Thymus (tissue), 11 donors: ENCODE data around the gene NMRAL1. TPM values are rescaled to one million over a fixed set of nuclear protein-coding genes. Genes with fewer than 3 reads are reported as not detected.
A peak's percentile ranks its signal among the peaks of the same experiment; 100 is the strongest.

Experiments
- DNase-seq, 9 donors: peaks; one replicate each; pipeline ENCODE4 v3.0.0-alpha.2; 2013; ENCODE audit warnings: low spot score in 9 of 9, low read depth in 6 of 9, missing footprints in 1 of 9
- H3K27ac ChIP-seq, 2 donors: one replicate each; pipeline ENCODE4 v1.5.1; 2013; ENCODE audit warnings: control low read depth in 1 of 2, low read depth in 1 of 2, low read length in 1 of 2, mild to moderate bottlenecking in 1 of 2, moderate library complexity in 1 of 2
- H3K27me3 ChIP-seq, 2 donors: one replicate each; pipeline ENCODE4 v1.5.1; 2013; ENCODE audit warnings: low read length in 1 of 2; ENCODE audit not compliant: control insufficient read depth in 2 of 2, insufficient read depth in 1 of 2
- H3K36me3 ChIP-seq, 2 donors: one replicate each; pipeline ENCODE4 v1.5.1; 2013; ENCODE audit warnings: low read length in 1 of 2, mild to moderate bottlenecking in 1 of 2, moderate library complexity in 1 of 2; ENCODE audit not compliant: control insufficient read depth in 2 of 2, insufficient read depth in 2 of 2
- H3K4me1 ChIP-seq, 2 donors: one replicate each; pipeline ENCODE4 v1.5.1; 2013; ENCODE audit warnings: low read length in 2 of 2; ENCODE audit not compliant: control insufficient read depth in 2 of 2, insufficient read depth in 2 of 2
- H3K4me3 ChIP-seq, 2 donors: one replicate each; pipeline ENCODE4 v1.5.1; 2013; ENCODE audit warnings: low read length in 2 of 2, control low read depth in 1 of 2, mild to moderate bottlenecking in 1 of 2
- H3K9me3 ChIP-seq, 2 donors: one replicate each; pipeline ENCODE4 v1.5.1; 2013; ENCODE audit warnings: low read length in 1 of 2, mild to moderate bottlenecking in 1 of 2; ENCODE audit not compliant: control insufficient read depth in 2 of 2, insufficient read depth in 1 of 2
- WGBS: extraction: QIAGEN DNeasy Blood & Tissue Kit; methylation state at CpG from one replicate; pipeline ENCODE4 v1.1.7; 2013; 5-methylcytosine and 5-hydroxymethylcytosine counted together
- polyA plus RNA-seq: library from polyadenylated mRNA; stranded (reverse); fragments of 200-250 nt; gene quantifications from one replicate; pipeline ENCODE4 v1.2.3, GENCODE V29; 2013
- total RNA-seq: library from RNA; stranded (reverse); fragments of 120-200 nt; gene quantifications from one replicate; pipeline ENCODE4 v1.2.4, GENCODE V29; 2013
- donor health status: healthy.

NMRAL1 gene
- total and polyA plus RNA-seq, 2 donors = 44.9 to 57.4 TPM

DNA sequence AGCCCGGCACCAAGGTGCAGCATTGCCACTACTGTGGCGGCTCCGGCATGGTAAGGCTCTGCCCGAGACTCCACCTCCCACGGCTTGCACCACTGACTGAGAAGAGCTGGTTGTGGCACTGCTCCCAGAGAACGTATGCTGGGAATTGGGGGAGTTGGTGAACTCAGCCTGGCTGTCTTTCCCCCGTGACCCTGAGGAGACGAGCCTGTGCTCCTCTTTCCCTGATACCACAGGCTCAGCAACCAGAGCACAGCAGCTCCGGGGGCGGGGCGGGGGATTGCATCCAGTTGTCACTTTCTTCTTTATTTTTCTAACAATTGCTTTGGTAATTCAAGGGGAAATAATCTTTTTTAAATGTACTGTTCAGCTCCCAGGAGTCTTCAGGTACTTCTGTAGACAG, 32.1 kb downstream of the NMRAL1 start:
- 98% methylated on average over 11 of the region's 11 CpGs for WGBS
- DNase-seq = no peak

DNA sequence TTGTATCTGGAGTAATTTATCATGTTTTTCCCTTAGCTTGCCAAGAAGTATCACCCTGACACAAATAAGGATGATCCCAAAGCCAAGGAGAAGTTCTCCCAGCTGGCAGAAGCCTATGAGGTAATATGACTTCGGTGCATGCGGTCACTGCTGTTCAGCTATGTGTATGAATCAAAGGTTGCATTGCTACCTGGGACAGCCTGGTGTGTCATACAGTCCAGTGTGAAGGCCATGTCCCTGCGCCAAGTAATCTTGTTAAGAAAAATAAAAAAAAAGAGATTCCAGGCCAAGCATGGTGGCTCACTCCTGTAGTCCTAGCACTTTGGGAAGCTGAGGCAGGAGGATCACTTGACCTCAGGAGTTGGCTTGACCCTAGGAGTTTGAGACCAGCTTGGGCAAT, 37.1 kb downstream of the NMRAL1 start:
- 97% methylated on average over 3 of the region's 3 CpGs for WGBS
- no peak for DNase-seq
- Histone ChIP-seq H3K9me3 (no peaks in the 10 kb centered on the region), H3K36me3 (peaks cover 48 to 66% of the 10 kb centered on the region in 2 donors), H3K4me3 (no peak overlapping the region), H3K27me3 (no peaks in the 10 kb centered on the region), H3K27ac (no peak overlapping the region), H3K4me1 (no peaks in the 10 kb centered on the region)

More for the DNA sequence above, 32.1 kb downstream of the NMRAL1 start:
- H3K27me3 ChIP-seq = no peaks in the 10 kb centered on the region
- no peak overlapping the region for H3K4me3 ChIP-seq
- no peaks in the 10 kb centered on the region for H3K9me3 ChIP-seq
- H3K4me1 ChIP-seq = no peaks in the 10 kb centered on the region
- no peak overlapping the region for H3K27ac ChIP-seq
- H3K36me3 ChIP-seq = peaks cover 72 to 84% of the 10 kb centered on the region in 2 donors

DNA sequence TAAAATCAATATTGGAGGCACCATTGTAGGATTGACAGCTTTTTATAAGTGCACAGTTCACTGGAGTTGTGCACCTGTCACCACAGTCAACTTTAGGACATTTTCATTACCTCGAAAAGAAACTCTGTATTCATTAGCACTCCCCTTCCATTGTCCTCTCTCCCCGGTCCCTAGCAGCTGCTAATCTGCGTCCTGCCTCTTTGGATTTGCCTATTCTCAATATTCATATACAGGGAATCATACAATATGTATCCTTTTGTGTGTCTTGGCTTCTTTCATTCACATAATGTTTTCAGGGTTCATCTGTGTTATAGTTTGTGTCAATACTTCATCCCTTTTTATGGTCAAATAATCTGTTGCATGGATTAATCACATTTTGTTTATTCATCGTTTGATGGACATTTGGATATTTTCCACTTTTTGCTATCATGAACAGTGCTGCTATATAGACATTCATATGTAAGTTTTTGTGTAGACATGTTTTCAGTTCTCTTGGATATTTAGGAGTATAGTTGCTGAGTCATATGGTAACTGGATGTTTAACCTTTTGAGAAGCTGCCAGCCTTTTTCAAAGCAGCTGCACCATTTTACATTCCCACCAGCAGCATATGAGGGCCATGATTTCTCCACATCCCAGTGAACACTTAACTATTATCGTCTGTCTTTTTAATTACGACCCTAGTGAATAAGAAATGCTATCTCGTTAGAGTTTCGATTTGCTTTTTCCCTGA, 38.9 kb downstream of the NMRAL1 start:
- peaks cover 42 to 54% of the 10 kb centered on the region in 2 donors for H3K36me3 ChIP-seq
- no peak overlapping the region for H3K4me3 ChIP-seq
- 86% methylated on average over 8 of the region's 8 CpGs for WGBS
- no peak overlapping the region for H3K27ac ChIP-seq
- no peaks in the 10 kb centered on the region for H3K9me3 ChIP-seq
- no peaks in the 10 kb centered on the region for H3K27me3 ChIP-seq
- no peak for DNase-seq
- H3K4me1 ChIP-seq = no peaks in the 10 kb centered on the region

DNA sequence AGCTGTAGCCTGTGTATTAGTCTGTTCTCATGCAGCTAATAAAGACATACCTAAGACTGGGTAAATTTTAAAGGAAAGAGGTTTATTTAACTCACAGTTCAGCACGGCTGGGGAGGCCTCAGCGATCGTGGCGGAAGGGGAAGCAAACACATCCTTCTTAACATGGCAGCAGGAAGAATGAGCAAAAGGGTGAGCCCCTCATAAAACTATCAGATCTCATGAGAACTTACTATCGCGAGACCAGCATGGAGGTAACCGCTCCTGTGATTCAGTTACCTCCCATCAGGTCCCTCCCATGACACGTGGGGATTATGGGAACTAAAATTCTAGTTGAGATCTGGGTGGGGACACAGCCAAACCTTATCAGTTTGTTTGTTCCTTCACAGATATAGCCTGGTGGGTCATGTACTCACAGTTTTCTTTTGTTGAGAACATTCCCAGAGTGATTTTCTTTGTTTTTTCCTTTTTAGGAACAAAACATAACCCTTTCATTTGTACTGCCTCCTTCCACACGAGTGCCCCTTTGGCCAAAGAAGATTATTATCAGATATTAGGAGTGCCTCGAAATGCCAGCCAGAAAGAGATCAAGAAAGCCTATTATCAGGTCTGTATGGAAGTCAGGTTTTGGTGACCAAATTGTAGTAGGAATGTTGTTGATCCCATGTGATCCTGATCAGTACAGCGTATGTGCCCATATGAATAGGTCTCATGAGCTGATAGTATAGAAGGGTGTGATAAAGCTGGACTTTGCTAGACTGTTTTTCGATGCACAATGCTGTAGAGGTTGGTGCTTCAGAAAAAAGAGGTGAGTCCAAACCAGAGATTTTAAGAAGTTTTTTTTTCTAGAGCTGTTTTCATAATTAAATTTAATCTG, 40.3 kb downstream of the NMRAL1 start:
- Histone ChIP-seq H3K27ac (no peak overlapping the region), H3K4me3 (no peak overlapping the region), H3K27me3 (no peaks in the 10 kb centered on the region), H3K4me1 (no peaks in the 10 kb centered on the region), H3K9me3 (no peaks in the 10 kb centered on the region), H3K36me3 (peaks cover 38 to 45% of the 10 kb centered on the region in 2 donors)
- whole genome bisulfite sequencing = 93% methylated on average over 12 of the region's 12 CpGs
- DNase-seq = no peak

DNA sequence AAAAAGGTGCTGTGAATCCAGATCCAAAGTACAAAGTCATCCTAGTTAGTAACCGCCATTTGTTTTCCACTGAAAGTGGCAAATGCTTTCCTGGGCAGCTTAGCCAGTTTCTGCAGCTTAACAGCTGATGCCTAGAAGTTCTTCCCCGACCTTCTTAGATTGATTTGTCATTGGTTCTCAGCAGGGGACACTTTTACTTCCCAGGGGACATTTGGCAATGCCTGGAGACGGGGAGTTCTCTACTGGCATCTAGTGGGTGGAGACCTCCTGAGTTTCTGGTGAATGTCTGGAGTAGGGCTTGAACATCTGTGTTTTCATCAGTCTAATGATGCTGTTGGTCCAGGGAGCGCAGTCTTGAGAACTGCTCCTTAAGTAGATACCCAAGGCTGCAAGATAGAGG, 41.2 kb downstream of the NMRAL1 start:
- WGBS = 97% methylated on average over 4 of the region's 4 CpGs
- DNase-seq = no peak
- Histone ChIP-seq H3K9me3 (no peaks in the 10 kb centered on the region), H3K4me1 (no peaks in the 10 kb centered on the region), H3K27me3 (no peaks in the 10 kb centered on the region), H3K27ac (no peak overlapping the region), H3K36me3 (peaks cover 42 to 44% of the 10 kb centered on the region in 2 donors), H3K4me3 (no peak overlapping the region)

DNA sequence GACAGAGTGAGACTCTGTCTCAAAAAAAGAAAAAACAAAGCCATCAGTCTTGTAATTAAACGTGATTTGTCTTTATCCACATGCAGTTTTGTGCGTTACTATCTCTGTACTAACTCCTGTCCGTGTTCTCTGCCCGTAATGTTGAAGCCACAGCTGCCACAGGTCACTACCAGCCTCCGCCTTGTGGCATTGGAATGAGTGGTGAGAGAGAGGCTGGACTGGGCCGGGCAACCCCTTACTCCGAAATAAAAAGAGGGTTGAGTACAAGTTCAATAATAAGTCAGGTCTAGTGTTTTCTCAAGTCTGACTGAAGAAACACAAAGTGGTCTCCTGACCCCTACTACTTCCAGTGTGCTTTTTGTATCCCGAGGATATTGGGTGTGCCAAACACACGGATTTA, 43.4 kb downstream of the NMRAL1 start:
- no peaks in the 10 kb centered on the region for H3K9me3 ChIP-seq
- DNase-seq = no peak
- WGBS = 98% methylated on average over 9 of the region's 9 CpGs
- H3K27ac ChIP-seq = no peak overlapping the region
- peaks cover 4 to 9% of the 10 kb centered on the region in 2 donors for H3K4me1 ChIP-seq
- no peak overlapping the region for H3K4me3 ChIP-seq
- peaks cover 28 to 33% of the 10 kb centered on the region in 2 donors for H3K36me3 ChIP-seq
- H3K27me3 ChIP-seq = no peaks in the 10 kb centered on the region

DNA sequence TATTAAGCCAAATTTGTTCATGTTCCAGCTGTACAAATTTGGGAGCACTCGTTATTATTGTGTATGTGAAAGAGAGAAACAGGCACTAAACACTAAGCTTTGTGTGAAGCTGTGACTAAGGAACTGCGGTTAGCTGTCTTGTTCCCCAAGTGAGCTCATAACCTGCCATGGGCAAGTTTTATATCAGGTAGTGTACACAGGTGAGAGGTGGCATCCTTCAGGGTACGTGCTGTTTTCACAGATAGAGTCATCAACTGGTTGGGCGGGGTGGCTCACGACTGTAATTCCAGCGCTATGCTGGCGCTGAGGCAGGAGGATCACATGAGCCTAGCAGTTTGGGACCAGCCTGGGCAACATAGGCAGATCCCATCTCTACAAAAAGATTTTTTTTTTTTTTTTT, 45.9 kb downstream of the NMRAL1 start:
- H3K27ac ChIP-seq = no peak overlapping the region
- H3K4me3 ChIP-seq = no peak overlapping the region
- peaks cover 14 to 16% of the 10 kb centered on the region in 2 donors for H3K36me3 ChIP-seq
- H3K4me1 ChIP-seq = peaks cover 8 to 12% of the 10 kb centered on the region in 2 donors
- no peaks in the 10 kb centered on the region for H3K9me3 ChIP-seq
- no peak for DNase-seq
- WGBS = 97% methylated on average over 7 of the region's 7 CpGs
- no peaks in the 10 kb centered on the region for H3K27me3 ChIP-seq

DNA sequence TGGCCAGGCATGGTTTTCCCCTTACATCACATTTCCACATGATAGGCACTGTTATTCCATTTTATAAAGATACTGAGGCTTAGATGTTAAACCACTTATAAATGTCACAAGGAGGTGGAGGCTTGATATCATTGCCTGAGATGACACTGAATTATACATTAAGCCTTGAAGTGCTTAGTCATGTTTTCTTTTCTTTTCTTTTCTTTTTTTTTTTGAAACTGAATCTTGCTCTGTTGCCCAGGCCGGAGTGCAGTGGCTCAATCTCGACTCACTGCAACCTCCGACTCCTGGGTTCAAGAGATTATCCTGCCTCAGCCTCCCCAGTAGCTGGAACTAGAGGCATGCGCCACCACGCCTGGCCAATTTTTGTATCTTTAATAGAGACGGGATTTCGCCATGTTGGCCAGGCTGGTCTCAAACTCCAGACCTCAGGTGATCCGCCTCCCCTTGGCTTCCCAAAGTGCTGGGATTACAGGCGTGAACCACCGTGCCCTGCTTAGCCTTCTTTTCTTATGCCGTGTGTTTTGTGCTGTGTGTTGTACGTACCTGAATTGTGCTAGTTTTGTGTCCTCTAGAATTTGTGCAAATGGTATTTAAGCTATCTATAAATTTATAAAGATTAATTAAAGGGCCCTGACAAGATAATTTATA, 47.6 kb downstream of the NMRAL1 start:
- H3K27ac ChIP-seq = peak overlapping the region in 1 of 2 donors; percentile 78

More for the DNA sequence above, 47.6 kb downstream of the NMRAL1 start:
- H3K4me3 ChIP-seq = peak overlapping the region; percentile 70 to 95
- WGBS = 92% methylated on average over 12 of the region's 12 CpGs
- DNase-seq = no peak
- H3K36me3 ChIP-seq = peaks cover 12 to 16% of the 10 kb centered on the region in 2 donors
- peaks cover 8 to 12% of the 10 kb centered on the region in 2 donors for H3K4me1 ChIP-seq
- H3K9me3 ChIP-seq = no peaks in the 10 kb centered on the region
- no peaks in the 10 kb centered on the region for H3K27me3 ChIP-seq
